NCI-H2081 (cell line): ENCODE results near the gene TRIP11.
"Not testable (repeated sequence)": the region's sequence is repeated elsewhere in the genome, so short reads cannot be mapped to it uniquely, and the experiment has no call there.

Experiments
- DNase-seq, 2 experiments: peaks; one replicate each; lab custom pipeline; 2025; lab: John Stamatoyannopoulos, UW

TRIP11 gene

GRCh38 chr14:92039719-92040430, at the start of gene TRIP11:
Gene TRIP11, minus strand, starts transcription at chr14:92040059. Its CDS starts 374 bp downstream, at chr14:92039685.
- DNase-seq = peak; percentile 93 to 94

- no peak for DNase-seq
Measured at GRCh38 chr14:92088494-92088893, 48.6 kb upstream of the TRIP11 start.

GRCh38 chr14:92074555-92074954, 34.7 kb upstream of the TRIP11 start:
- no peak for DNase-seq

GRCh38 chr14:92058006-92058917, 18.4 kb upstream of the TRIP11 start:
- peak; percentile 18 to 60 for DNase-seq

- no peak for DNase-seq
Measured at GRCh38 chr14:92049781-92050180, 9.9 kb upstream of the TRIP11 start.

GRCh38 chr14:92049221-92049620, 9.4 kb upstream of the TRIP11 start:
- DNase-seq = not testable (repeated sequence)

- DNase-seq = not testable (repeated sequence)
Measured at GRCh38 chr14:92045904-92046303, 6.0 kb upstream of the TRIP11 start.

GRCh38 chr14:92041766-92042165, 1.9 kb upstream of the TRIP11 start:
- not testable (repeated sequence) for DNase-seq

GRCh38 chr14:92041203-92041602, 1.3 kb upstream of the TRIP11 start:
- DNase-seq = no peak

- peak; percentile 5 to 54 for DNase-seq
Measured at GRCh38 chr14:92040431-92041051, 682 bp upstream of the TRIP11 start.

- peak; percentile 47 to 83 for DNase-seq
Measured at GRCh38 chr14:92039063-92039718, 668 bp downstream of the TRIP11 start.

GRCh38 chr14:92037989-92038388, 1.9 kb downstream of the TRIP11 start:
- DNase-seq = peak in 1 of 2 experiments; percentile 15

GRCh38 chr14:92035890-92036289, 4.0 kb downstream of the TRIP11 start:
- peak; percentile 17 to 50 for DNase-seq

GRCh38 chr14:92033906-92034687, 5.8 kb downstream of the TRIP11 start:
- DNase-seq = no peak

- DNase-seq = no peak
Measured at GRCh38 chr14:92033433-92033832, 6.4 kb downstream of the TRIP11 start.

GRCh38 chr14:92026548-92027190, 13.2 kb downstream of the TRIP11 start:
- no peak for DNase-seq

GRCh38 chr14:92022036-92022435, 17.8 kb downstream of the TRIP11 start:
- DNase-seq = no peak

GRCh38 chr14:92021523-92021922, 18.3 kb downstream of the TRIP11 start:
- no peak for DNase-seq

GRCh38 chr14:92014040-92014439, 25.8 kb downstream of the TRIP11 start:
- DNase-seq = no peak

- DNase-seq = peak; percentile 2 to 49
Measured at GRCh38 chr14:92012121-92012748, 27.6 kb downstream of the TRIP11 start.
